Endothelial cell of umbilical vein (primary cell): ENCODE results near the gene NES. TPM values are rescaled to one million over a fixed set of nuclear protein-coding genes. Genes with fewer than 3 reads are reported as not detected.

Source experiments
- BruUV-seq: library from RNA; stranded (reverse); fragments of 400-500 nt; replicated peaks from 2 replicates; lab custom pipeline; 2021; lab: Mats Ljungman, UMichigan
- CTCF ChIA-PET: fragments of 300-600, 350-600 bp; sonication (Branson Sonifier 250); formaldehyde crosslinking; loops from one replicate; lab custom pipeline; 2021; ENCODE audit warnings: antibody characterized with exemption, inconsistent platforms; lab: Charles Lee
- POLR2A ChIA-PET: fragments of 300-600, 350-600 bp; sonication (Branson Sonifier 250); formaldehyde crosslinking; loops from one replicate; lab custom pipeline; 2021; ENCODE audit warnings: antibody characterized with exemption, inconsistent platforms; lab: Charles Lee
- DNase-seq: peaks from one replicate; pipeline ENCODE4 v3.0.0-alpha.2; 2011; ENCODE audit warnings: low read depth, low spot score
- FAIRE-seq: peaks from 2 replicates; lab custom pipeline; 2011; peaks lifted over from hg19 to GRCh38; lab: Jason Lieb, UNC
- H2AFZ ChIP-seq: 2 replicates; pipeline ENCODE4 v1.6.0; 2012; ENCODE audit warnings: low read depth, low read length, control low read depth, inconsistent platforms
- H3K27ac ChIP-seq: 2 replicates; pipeline ENCODE4 v1.5.1; 2011; ENCODE audit warnings: low read depth, mild to moderate bottlenecking, control low read depth, low read length, moderate library complexity; ENCODE audit not compliant: insufficient read depth
- H3K27me3 ChIP-seq, 2 experiments: 2 replicates each; pipeline versions ENCODE4 v1.6.0 to v1.6.1; 2011; ENCODE audit warnings: low read length in 2 of 2, mixed read lengths in 1 of 2; ENCODE audit not compliant: control insufficient read depth in 2 of 2, insufficient read depth in 2 of 2
- H3K36me3 ChIP-seq, 2 experiments: 2 replicates in 1 of 2; 3 replicates in 1 of 2; pipeline ENCODE4 v1.5.1; 2011; ENCODE audit warnings: low read length in 2 of 2, mild to moderate bottlenecking in 1 of 2, moderate library complexity in 1 of 2; ENCODE audit not compliant: control insufficient read depth in 2 of 2, insufficient read depth in 2 of 2; ENCODE audit errors: extremely low read depth in 1 of 2
- H3K4me1 ChIP-seq: 3 replicates; pipeline ENCODE4 v1.5.1; 2011; ENCODE audit warnings: mild to moderate bottlenecking, low read length; ENCODE audit not compliant: control insufficient read depth, insufficient read depth; ENCODE audit errors: extremely low read depth
- H3K4me2 ChIP-seq: 2 replicates; pipeline ENCODE4 v1.6.1; 2011; ENCODE audit warnings: low read length, control low read depth, mixed read lengths; ENCODE audit not compliant: insufficient read depth
- H3K4me3 ChIP-seq, 3 experiments: fragments of 200-600 bp in 1 of 3; sonication (generic), shearing (Covaris generic) in 1 of 3; replicated peaks in 1 of 3; 2 replicates each; pipeline ENCODE4 v1.5.1; 2011 to 2016; ENCODE audit warnings: control low read depth in 3 of 3, low read length in 3 of 3, mild to moderate bottlenecking in 2 of 3, inconsistent platforms in 1 of 3, low read depth in 1 of 3, moderate library complexity in 1 of 3; ENCODE audit not compliant: insufficient read depth in 1 of 3
- H3K79me2 ChIP-seq: 2 replicates; pipeline ENCODE4 v1.6.0; 2012; ENCODE audit warnings: low read length, inconsistent platforms; ENCODE audit not compliant: control insufficient read depth, insufficient read depth
- H3K9ac ChIP-seq: replicated peaks from 2 replicates; pipeline ENCODE3; 2011; ENCODE audit warnings: low read length, control low read depth; ENCODE audit not compliant: insufficient read depth; ENCODE audit errors: extremely low read depth
- H3K9me1 ChIP-seq: replicated peaks from 3 replicates; pipeline ENCODE4 v1.6.0; 2011; ENCODE audit warnings: mild to moderate bottlenecking, low read length; ENCODE audit not compliant: control insufficient read depth, insufficient read depth; ENCODE audit errors: extremely low read depth
- H3K9me3 ChIP-seq: replicated peaks from 2 replicates; pipeline ENCODE4 v1.5.1; 2012; ENCODE audit warnings: low read length, inconsistent platforms; ENCODE audit not compliant: control insufficient read depth, insufficient read depth
- H4K20me1 ChIP-seq: replicated peaks from 2 replicates; pipeline ENCODE3; 2011; ENCODE audit warnings: mild to moderate bottlenecking, low read length; ENCODE audit not compliant: control insufficient read depth, insufficient read depth; ENCODE audit errors: extremely low read depth
- EZH2 ChIP-seq: IDR thresholded peaks from 2 replicates; pipeline ENCODE4 v1.6.1; 2012; ENCODE audit warnings: borderline replicate concordance, low read depth, mild to moderate bottlenecking, moderate library complexity, low read length, inconsistent platforms; ENCODE audit not compliant: severe bottlenecking
- FOS ChIP-seq: IDR thresholded peaks from 2 replicates; pipeline ENCODE4 v1.6.1; 2011; ENCODE audit warnings: mild to moderate bottlenecking, low read length, moderate library complexity, borderline replicate concordance; ENCODE audit not compliant: insufficient read depth
- GATA2 ChIP-seq: IDR thresholded peaks from 2 replicates; pipeline ENCODE4 v1.7.0; 2011; ENCODE audit warnings: low read depth, mild to moderate bottlenecking, moderate library complexity, mixed read lengths, low read length; ENCODE audit not compliant: insufficient read length, insufficient read depth
- JUN ChIP-seq: IDR thresholded peaks from 2 replicates; pipeline ENCODE4 v1.6.1; 2011; ENCODE audit warnings: borderline replicate concordance, low read depth; ENCODE audit not compliant: insufficient read length, insufficient read depth
- MYC ChIP-seq: IDR thresholded peaks from one replicate; pipeline ENCODE4 v1.6.1; 2011; ENCODE audit warnings: mild to moderate bottlenecking, low read depth, low read length
- POLR2A ChIP-seq: IDR thresholded peaks from 2 replicates; pipeline ENCODE4 v1.6.1; 2012; ENCODE audit warnings: low read depth, mild to moderate bottlenecking, control low read depth, low read length
- POLR2AphosphoS5 ChIP-seq: IDR thresholded peaks from 2 replicates; pipeline ENCODE4 v1.6.1; 2012; ENCODE audit warnings: low read depth, mild to moderate bottlenecking, control low read depth, low read length, moderate library complexity; ENCODE audit not compliant: insufficient read depth
- dilution Hi-C: fragments of 300-500 bp; cut with MboI; formaldehyde crosslinking; loops from one replicate; pipeline ENCODE4 v1.15.0; 2019; ENCODE audit warnings: low sequenced_read_pairs; ENCODE audit not compliant: extremely low pct_ligation_motif_present
- intact Hi-C: fragments of 100-400 bp; cut with micrococcal nuclease; formaldehyde crosslinking; loops from one replicate; pipeline ENCODE4 v1.10.0; 2022
- polyA plus RNA-seq, 4 experiments: library from polyadenylated mRNA; depleted of rRNA in 3 of 4; stranded (reverse) in 3 of 4; unstranded in 1 of 4; fragments of >200 nt; gene quantifications; 2 replicates each; pipeline versions ENCODE4 v1.2.1 to v1.2.3, GENCODE V29; 2011 to 2012; ENCODE audit warnings: missing spikeins in 1 of 4
- total RNA-seq: library from RNA; stranded (reverse); gene quantifications from 2 replicates; pipeline ENCODE4 v1.2.3, GENCODE V29; 2021
- TF ChIP-seq, protein P1 (sequence below), 2 donors: IDR thresholded peaks; 1 replicate in 1 of 2; 2 replicates in 1 of 2; pipeline ENCODE4 v1.5.1; 2011; ENCODE audit warnings: low read length in 2 of 2, mild to moderate bottlenecking in 2 of 2, moderate library complexity in 2 of 2, control low read depth in 1 of 2, inconsistent platforms in 1 of 2, low read depth in 1 of 2; ENCODE audit not compliant: insufficient read depth in 1 of 2; ENCODE audit errors: extremely low read depth in 1 of 2
- TF ChIP-seq, protein P2 (sequence below): IDR thresholded peaks from 2 replicates; pipeline ENCODE4 v1.6.1; 2011; ENCODE audit not compliant: insufficient read depth, insufficient read length

NES gene
- total and polyA plus RNA-seq, 2 donors (not counting 3 experiments of a cell fraction or from before 2014, with no cell fraction given), result 19.4 to 274 TPM

DNA sequence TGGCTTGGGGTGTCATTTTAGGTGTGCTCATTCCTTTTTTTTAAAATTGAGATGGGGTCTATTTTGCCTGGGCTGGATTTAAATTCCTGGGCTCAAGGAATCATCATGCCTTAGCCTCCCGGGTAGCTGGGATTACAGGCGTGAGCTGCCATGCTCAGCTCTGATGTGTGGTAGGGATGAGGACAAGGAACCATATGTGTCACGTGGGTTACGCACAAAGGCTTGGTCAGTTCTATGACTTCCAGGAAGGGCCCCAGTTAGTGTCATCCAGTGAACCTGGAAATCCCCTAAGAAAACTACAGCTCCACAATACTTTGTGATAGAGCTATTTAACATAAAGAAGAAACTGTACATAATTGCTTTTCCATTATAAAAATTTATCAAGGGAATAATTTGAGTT lies 44.3 kb upstream of the NES start:
- POLR2A ChIA-PET, result no interaction called here

DNA sequence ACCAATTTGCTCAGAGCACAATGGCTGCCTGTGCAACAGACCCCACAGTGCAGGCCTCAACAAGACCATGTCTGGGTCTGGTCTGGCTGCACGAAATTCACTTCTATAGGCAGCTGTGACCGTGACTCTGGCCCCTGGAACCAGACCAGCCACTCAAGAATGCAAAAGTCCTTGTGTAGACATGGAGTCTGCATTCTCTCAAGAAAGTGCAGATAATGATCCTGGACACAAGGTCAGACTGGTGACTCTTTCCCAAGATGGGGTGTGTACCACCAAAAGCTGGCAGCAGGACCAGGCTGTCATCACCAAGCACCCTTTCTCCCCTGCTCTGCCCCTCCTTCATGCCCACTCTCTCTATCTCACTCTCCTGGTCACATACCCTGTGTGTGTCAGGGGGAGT lies 43.9 kb upstream of the NES start:
- intact Hi-C loops (no loop called here), dilution Hi-C loops (no loop called here)
- peaks cover 10 to 23% of the 10 kb centered on the region in 2 experiments for H3K36me3 ChIP-seq
- no peak overlapping the region for H3K27ac ChIP-seq
- DNase-seq (no peak), FAIRE-seq (no peak)
- H4K20me1 ChIP-seq, result peaks cover 4% of the 10 kb centered on the region
- H3K27me3 ChIP-seq, result no peaks in the 10 kb centered on the region
- H3K4me2 ChIP-seq, result no peak overlapping the region
- H2AFZ ChIP-seq, result no peak overlapping the region
- ChIA-PET POLR2A (no interaction called here), CTCF (interaction anchor here (0.8 to 11.2 kb wide), 7 partner anchors 14 to 142 kb away, joined by 3 to 138 read pairs (median 3); partner anchors contain the start of gene NTRK1)
- peaks cover 12% of the 10 kb centered on the region for H3K4me1 ChIP-seq
- H3K79me2 ChIP-seq, result peaks cover 34% of the 10 kb centered on the region
- no peaks in the 10 kb centered on the region for H3K9me1 ChIP-seq
- no peak overlapping the region for H3K9ac ChIP-seq
- no TSS peak for BruUV-seq
- no peak overlapping the region for H3K4me3 ChIP-seq
- no peaks in the 10 kb centered on the region for H3K9me3 ChIP-seq
- TF ChIP-seq, protein P1, sequence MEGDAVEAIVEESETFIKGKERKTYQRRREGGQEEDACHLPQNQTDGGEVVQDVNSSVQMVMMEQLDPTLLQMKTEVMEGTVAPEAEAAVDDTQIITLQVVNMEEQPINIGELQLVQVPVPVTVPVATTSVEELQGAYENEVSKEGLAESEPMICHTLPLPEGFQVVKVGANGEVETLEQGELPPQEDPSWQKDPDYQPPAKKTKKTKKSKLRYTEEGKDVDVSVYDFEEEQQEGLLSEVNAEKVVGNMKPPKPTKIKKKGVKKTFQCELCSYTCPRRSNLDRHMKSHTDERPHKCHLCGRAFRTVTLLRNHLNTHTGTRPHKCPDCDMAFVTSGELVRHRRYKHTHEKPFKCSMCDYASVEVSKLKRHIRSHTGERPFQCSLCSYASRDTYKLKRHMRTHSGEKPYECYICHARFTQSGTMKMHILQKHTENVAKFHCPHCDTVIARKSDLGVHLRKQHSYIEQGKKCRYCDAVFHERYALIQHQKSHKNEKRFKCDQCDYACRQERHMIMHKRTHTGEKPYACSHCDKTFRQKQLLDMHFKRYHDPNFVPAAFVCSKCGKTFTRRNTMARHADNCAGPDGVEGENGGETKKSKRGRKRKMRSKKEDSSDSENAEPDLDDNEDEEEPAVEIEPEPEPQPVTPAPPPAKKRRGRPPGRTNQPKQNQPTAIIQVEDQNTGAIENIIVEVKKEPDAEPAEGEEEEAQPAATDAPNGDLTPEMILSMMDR (IDR thresholded peaks at IDR 0.05; ENCODE audit: extremely low read depth in 1 of 2, insufficient read depth in 1 of 2, low read depth in 1 of 2, low read length in 2 of 2), result no peak
- TF ChIP-seq FOS (no peak), JUN (no peak), POLR2AphosphoS5 (no peak), POLR2A (no peak), GATA2 (no peak), MYC (no peak), EZH2 (no peak)
- TF ChIP-seq, protein P2, sequence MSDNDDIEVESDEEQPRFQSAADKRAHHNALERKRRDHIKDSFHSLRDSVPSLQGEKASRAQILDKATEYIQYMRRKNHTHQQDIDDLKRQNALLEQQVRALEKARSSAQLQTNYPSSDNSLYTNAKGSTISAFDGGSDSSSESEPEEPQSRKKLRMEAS, result no peak

More for the DNA sequence above, 44.3 kb upstream of the NES start:
- no peak overlapping the region for H3K4me3 ChIP-seq
- dilution Hi-C loops, result no loop called here
- no peak overlapping the region for H3K4me2 ChIP-seq
- peak; percentile 15 for FAIRE-seq
- CTCF ChIA-PET, result interaction anchor here (0.8 to 11.2 kb wide), 7 partner anchors 15 to 142 kb away, joined by 3 to 138 read pairs (median 4); partner anchors contain the start of gene NTRK1
- H3K36me3 ChIP-seq, result peaks cover 10 to 23% of the 10 kb centered on the region in 2 experiments
- peaks cover 7% of the 10 kb centered on the region for H4K20me1 ChIP-seq
- no peaks in the 10 kb centered on the region for H3K9me1 ChIP-seq
- no TSS peak for BruUV-seq
- no peak overlapping the region for H2AFZ ChIP-seq
- no peak for DNase-seq
- H3K9me3 ChIP-seq, result no peaks in the 10 kb centered on the region
- no peak overlapping the region for H3K9ac ChIP-seq
- peaks cover 16% of the 10 kb centered on the region for H3K4me1 ChIP-seq
- H3K27ac ChIP-seq, result no peak overlapping the region
- intact Hi-C loops, result no loop called here
- peaks cover 38% of the 10 kb centered on the region for H3K79me2 ChIP-seq
- H3K27me3 ChIP-seq, result no peaks in the 10 kb centered on the region
- no peak for TF ChIP-seq FOS
- no peak for TF ChIP-seq GATA2
- TF ChIP-seq POLR2AphosphoS5, result no peak
- no peak for TF ChIP-seq JUN
- TF ChIP-seq, protein P1 (IDR thresholded peaks at IDR 0.05; ENCODE audit: extremely low read depth in 1 of 2, insufficient read depth in 1 of 2, low read depth in 1 of 2, low read length in 2 of 2), result no peak
- TF ChIP-seq POLR2A, result no peak
